Cardiac muscle cell (in vitro differentiated cells and primary cell): ENCODE data around the gene COMMD7. TPM values are rescaled to one million over a fixed set of nuclear protein-coding genes. Genes with fewer than 3 reads are reported as not detected.

Source experiments
- DNase-seq, 2 donors: peaks; one replicate each; pipeline versions ENCODE4 v3.0.0 to v3.0.0-alpha.2; 2010 to 2017; ENCODE audit warnings: low read depth in 1 of 2, low spot score in 1 of 2
- H3K27ac ChIP-seq: fragments of 200-600 bp; sonication (generic); 2 replicates; pipeline ENCODE4 v1.5.1; 2016
- H3K27me3 ChIP-seq: fragments of 200-600 bp; sonication (generic); 2 replicates; pipeline ENCODE4 v1.6.0; 2016; ENCODE audit warnings: control low read depth
- H3K36me3 ChIP-seq: fragments of 200-600 bp; sonication (generic); 2 replicates; pipeline ENCODE4 v1.5.1; 2016; ENCODE audit warnings: control low read depth
- H3K4me1 ChIP-seq: fragments of 200-600 bp; sonication (generic); 2 replicates; pipeline ENCODE4 v1.8.1; 2017; ENCODE audit warnings: low read depth, mild to moderate bottlenecking, mixed run types
- H3K4me3 ChIP-seq: fragments of 200-600 bp; sonication (generic); 2 replicates; pipeline ENCODE4 v1.5.1; 2016; ENCODE audit warnings: mild to moderate bottlenecking
- H3K9me3 ChIP-seq: fragments of 200-600 bp; sonication (generic); 2 replicates; pipeline ENCODE4 v1.5.1; 2017; ENCODE audit warnings: low read depth, mild to moderate bottlenecking, control low read depth
- CTCF ChIP-seq: IDR thresholded peaks from 2 replicates; pipeline ENCODE4 v1.5.1; 2012; ENCODE audit warnings: low read depth, mild to moderate bottlenecking, low read length
- polyA plus RNA-seq: library from polyadenylated mRNA; unstranded; fragments of >200 nt; fragmentation: Nextera tagmentation; extraction: Ambion mirVana; gene quantifications from 2 replicates; pipeline ENCODE4 v1.2.1, GENCODE V29; 2016
- total RNA-seq: library from RNA; depleted of rRNA; stranded (reverse); fragments of >200 nt; gene quantifications from 2 replicates; pipeline ENCODE4 v1.2.3, GENCODE V29; 2016

Gene COMMD7
- total and polyA plus RNA-seq, 2 experiments from 2014 or later: 36.1 to 156 TPM

- Histone ChIP-seq H3K4me1 (peaks cover 9% of the 10 kb centered on the region), H3K4me3 (no peak overlapping the region), H3K9me3 (no peaks in the 10 kb centered on the region), H3K36me3 (no peaks in the 10 kb centered on the region), H3K27ac (peak overlapping the region; percentile 78), H3K27me3 (no peaks in the 10 kb centered on the region)
- DNase-seq: no peak
- TF ChIP-seq CTCF: no peak
Measured at GRCh38 chr20:32663335-32664011, 79.8 kb downstream of the COMMD7 start.

GRCh38 chr20:32661820-32662528 is 81.3 kb downstream of the COMMD7 start:
- DNase-seq: no peak
- H3K9me3 ChIP-seq: no peaks in the 10 kb centered on the region
- H3K36me3 ChIP-seq: no peaks in the 10 kb centered on the region
- H3K4me3 ChIP-seq: no peak overlapping the region
- no peaks in the 10 kb centered on the region for H3K27me3 ChIP-seq
- H3K27ac ChIP-seq: no peak overlapping the region
- no peak for TF ChIP-seq CTCF
- peaks cover 9% of the 10 kb centered on the region for H3K4me1 ChIP-seq

GRCh38 chr20:32660661-32661060 is 82.6 kb downstream of the COMMD7 start:
- DNase-seq: no peak
- Histone ChIP-seq H3K27ac (no peak overlapping the region), H3K36me3 (no peaks in the 10 kb centered on the region), H3K9me3 (no peaks in the 10 kb centered on the region), H3K4me1 (peaks cover 9% of the 10 kb centered on the region), H3K4me3 (no peak overlapping the region), H3K27me3 (no peaks in the 10 kb centered on the region)
- TF ChIP-seq CTCF: no peak

GRCh38 chr20:32656827-32657226 is 86.4 kb downstream of the COMMD7 start:
- no peaks in the 10 kb centered on the region for H3K36me3 ChIP-seq
- DNase-seq: no peak
- no peak overlapping the region for H3K27ac ChIP-seq
- no peaks in the 10 kb centered on the region for H3K27me3 ChIP-seq
- H3K9me3 ChIP-seq: no peaks in the 10 kb centered on the region
- TF ChIP-seq CTCF: no peak
- no peaks in the 10 kb centered on the region for H3K4me1 ChIP-seq
- H3K4me3 ChIP-seq: no peak overlapping the region

- Histone ChIP-seq H3K36me3 (no peaks in the 10 kb centered on the region), H3K27me3 (no peaks in the 10 kb centered on the region), H3K4me3 (no peak overlapping the region), H3K4me1 (no peaks in the 10 kb centered on the region), H3K9me3 (no peaks in the 10 kb centered on the region), H3K27ac (no peak overlapping the region)
- DNase-seq: no peak
- TF ChIP-seq CTCF: no peak
Measured at GRCh38 chr20:32655903-32656512, 87.3 kb downstream of the COMMD7 start.
